ENCODE measurements around the gene EPHA4.

Gene EPHA4

DNA sequence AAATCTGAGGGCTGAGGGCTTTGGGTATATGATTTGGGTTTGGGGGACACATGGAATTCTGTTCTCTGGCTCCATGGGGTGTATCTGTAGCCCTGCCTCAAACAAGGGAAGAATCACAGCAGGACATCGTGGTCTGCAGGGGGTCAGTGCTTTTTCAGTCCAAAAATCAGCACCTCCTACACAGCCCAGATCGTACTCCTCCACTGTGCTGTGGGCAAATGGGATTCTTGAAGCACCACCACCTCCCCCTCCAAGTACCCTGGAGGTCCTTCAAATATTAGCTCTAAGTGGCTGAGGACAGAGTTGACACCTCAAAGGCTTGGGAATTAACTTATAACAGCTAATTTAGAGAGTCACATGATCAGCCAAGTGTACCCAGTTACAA lies 41.5 kb downstream of the EPHA4 start:
- Histone ChIP-seq H3K9me3 (no peaks in the 10 kb centered on the region), H3K4me3 (ENCODE audit: low read depth, low read length) (no peak overlapping the region), H3K4me1 (no peaks in the 10 kb centered on the region), H3K27me3 (no peaks in the 10 kb centered on the region), H3K36me3 (no peaks in the 10 kb centered on the region)
- no peak for DNase-seq
- TF ChIP-seq, protein P1, sequence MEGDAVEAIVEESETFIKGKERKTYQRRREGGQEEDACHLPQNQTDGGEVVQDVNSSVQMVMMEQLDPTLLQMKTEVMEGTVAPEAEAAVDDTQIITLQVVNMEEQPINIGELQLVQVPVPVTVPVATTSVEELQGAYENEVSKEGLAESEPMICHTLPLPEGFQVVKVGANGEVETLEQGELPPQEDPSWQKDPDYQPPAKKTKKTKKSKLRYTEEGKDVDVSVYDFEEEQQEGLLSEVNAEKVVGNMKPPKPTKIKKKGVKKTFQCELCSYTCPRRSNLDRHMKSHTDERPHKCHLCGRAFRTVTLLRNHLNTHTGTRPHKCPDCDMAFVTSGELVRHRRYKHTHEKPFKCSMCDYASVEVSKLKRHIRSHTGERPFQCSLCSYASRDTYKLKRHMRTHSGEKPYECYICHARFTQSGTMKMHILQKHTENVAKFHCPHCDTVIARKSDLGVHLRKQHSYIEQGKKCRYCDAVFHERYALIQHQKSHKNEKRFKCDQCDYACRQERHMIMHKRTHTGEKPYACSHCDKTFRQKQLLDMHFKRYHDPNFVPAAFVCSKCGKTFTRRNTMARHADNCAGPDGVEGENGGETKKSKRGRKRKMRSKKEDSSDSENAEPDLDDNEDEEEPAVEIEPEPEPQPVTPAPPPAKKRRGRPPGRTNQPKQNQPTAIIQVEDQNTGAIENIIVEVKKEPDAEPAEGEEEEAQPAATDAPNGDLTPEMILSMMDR (IDR thresholded peaks at IDR 0.05; ENCODE audit: low read depth, low read length) = no peak

DNA sequence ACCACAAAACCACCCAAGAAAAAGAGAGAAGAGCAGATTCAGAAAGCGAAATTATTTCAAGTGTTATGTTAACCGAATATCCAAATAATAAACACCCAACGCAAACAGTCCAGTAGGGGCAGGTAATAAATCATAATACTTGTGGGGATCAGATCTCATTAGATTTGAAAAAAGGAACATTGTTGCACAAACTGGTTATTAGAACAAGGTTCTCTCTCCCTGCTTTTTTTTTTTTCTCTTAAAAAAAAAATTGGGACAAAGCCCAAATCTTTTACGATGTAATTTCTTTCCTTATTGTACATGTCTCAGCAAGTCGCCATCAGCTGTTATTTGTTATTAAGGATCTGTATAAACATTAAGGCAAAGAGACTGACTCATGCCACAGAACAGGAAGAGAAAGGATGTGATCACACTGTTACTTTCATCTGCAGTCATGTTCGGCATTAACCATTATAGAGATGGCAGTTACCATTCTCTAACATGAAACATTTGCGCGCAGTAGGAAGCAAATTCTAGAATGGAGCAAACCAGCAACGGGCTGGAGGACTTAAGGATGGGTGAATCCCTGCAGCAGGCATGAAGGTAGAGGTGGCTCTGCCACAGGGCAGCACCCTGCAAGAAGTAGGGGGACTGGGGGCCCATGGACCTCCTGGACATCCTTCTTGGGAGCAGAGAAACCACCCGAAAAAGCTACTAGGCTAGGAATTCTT lies 42.0 kb downstream of the EPHA4 start:
- H3K9me3 ChIP-seq = no peaks in the 10 kb centered on the region
- H3K27me3 ChIP-seq = no peaks in the 10 kb centered on the region
- no peaks in the 10 kb centered on the region for H3K4me1 ChIP-seq
- no peak overlapping the region for H3K4me3 ChIP-seq (ENCODE audit: low read depth, low read length)
- no peaks in the 10 kb centered on the region for H3K36me3 ChIP-seq
- TF ChIP-seq, protein P1 (IDR thresholded peaks at IDR 0.05; ENCODE audit: low read depth, low read length) = no peak
- no peak for DNase-seq

DNA sequence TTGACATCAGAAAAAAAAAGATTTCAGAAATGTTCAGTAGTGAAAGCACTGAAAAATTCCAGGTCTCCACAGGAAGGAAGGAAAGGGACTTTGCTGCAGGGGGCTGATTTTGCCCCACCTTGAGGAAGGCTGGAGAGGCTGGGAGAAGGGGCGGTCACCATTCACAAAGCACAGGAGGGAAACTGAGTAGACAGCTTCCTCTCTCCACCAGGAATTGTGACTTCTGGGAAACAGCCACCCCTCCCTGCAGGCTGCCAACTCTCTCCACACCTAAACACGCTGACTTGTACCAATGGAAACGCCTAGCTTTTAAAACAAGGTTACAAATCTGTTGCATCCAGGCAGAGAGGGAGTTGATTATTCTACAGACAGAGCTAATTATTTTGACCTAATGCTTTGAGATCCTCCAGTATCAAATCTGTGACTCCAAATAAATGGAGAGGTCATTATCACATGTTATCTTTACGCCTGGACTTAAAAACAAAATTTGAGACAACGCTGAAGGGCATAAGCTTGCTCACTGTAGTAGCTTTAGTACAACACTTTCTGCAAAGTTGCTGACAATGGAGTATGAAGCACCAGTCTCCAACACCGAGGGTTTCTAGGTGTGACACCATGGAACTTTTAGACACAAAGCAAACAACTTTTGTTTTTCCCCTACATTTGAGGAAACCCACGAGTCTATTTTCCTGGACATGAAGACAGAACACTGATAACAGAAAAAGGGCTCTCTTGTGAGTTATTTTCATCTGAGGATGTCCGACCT lies 42.7 kb downstream of the EPHA4 start:
- Histone ChIP-seq H3K36me3 (no peaks in the 10 kb centered on the region), H3K27me3 (no peaks in the 10 kb centered on the region), H3K4me3 (ENCODE audit: low read depth, low read length) (no peak overlapping the region), H3K9me3 (no peaks in the 10 kb centered on the region), H3K4me1 (no peaks in the 10 kb centered on the region)
- no peak for DNase-seq
- TF ChIP-seq, protein P1 (IDR thresholded peaks at IDR 0.05; ENCODE audit: low read depth, low read length) = no peak

DNA sequence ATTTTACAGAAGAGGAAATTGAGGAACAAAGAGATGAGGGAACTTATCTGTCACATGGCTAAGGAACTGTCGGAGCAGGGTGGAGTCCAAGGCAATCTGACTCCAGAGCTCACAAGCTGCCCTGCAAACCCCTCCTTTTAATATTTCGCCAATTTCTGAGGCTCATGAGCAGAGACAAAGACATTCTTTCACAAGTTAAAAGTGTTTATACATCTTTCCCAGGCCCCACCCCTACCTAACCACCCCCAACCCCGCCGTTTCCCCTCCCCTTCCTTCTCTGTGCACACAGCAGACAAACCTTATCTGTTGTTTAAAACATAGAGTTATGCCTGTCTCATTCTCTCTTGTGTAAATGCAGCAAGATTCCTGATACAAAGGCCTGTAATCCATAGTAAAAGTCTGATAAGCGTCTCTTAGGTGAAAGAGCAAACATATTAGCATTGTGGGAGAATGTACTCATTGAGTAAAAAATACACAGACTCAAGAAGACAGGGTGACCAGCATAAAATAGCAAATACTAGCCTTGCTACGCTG lies 44.3 kb downstream of the EPHA4 start:
- DNase-seq = no peak
- no peaks in the 10 kb centered on the region for H3K27me3 ChIP-seq
- TF ChIP-seq, protein P1 (IDR thresholded peaks at IDR 0.05; ENCODE audit: low read depth, low read length) = no peak
- no peak overlapping the region for H3K4me3 ChIP-seq (ENCODE audit: low read depth, low read length)
- no peaks in the 10 kb centered on the region for H3K36me3 ChIP-seq
- no peaks in the 10 kb centered on the region for H3K9me3 ChIP-seq
- H3K4me1 ChIP-seq = no peaks in the 10 kb centered on the region

DNA sequence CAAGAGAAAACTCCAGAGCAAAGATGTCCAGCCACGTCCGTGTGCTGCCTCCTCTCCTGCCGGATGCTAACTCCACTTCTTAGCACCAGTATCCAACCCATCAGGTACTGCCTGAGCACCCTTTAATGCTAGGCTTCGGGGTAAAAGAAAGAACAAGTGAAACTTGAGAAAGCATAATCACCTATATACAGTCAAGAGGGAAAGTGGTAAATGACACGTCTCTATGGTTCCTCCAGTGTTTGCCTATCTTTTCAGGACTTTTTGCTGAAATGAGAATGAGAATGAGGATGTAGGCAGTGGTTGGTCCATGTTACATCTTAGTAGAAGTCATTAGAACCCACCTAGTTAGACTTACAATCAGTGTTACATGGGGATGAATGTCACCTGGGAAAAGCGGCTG lies 47.9 kb downstream of the EPHA4 start:
- H3K4me3 ChIP-seq (ENCODE audit: low read depth, low read length) = no peak overlapping the region
- no peak for DNase-seq
- no peaks in the 10 kb centered on the region for H3K27me3 ChIP-seq
- H3K9me3 ChIP-seq = no peaks in the 10 kb centered on the region; the same call in 1 of the 2 replicates
- no peaks in the 10 kb centered on the region for H3K36me3 ChIP-seq
- no peaks in the 10 kb centered on the region for H3K4me1 ChIP-seq
- TF ChIP-seq, protein P1 (IDR thresholded peaks at IDR 0.05; ENCODE audit: low read depth, low read length) = no peak
